Thoracic aorta (tissue), 2 donors: ENCODE results near the gene DLG5. TPM values are rescaled to one million over a fixed set of nuclear protein-coding genes. Genes with fewer than 3 reads are reported as not detected.

ENCODE experiments used
- ATAC-seq: fragments of 150-250 bp; one replicate; pipeline ENCODE4 v1.8.0; 2017; ENCODE audit warnings: low read depth; ENCODE audit not compliant: insufficient number of reproducible peaks, low FRiP score
- DNase-seq: peaks from one replicate; pipeline ENCODE4 v3.0.0-alpha.2; 2020; ENCODE audit warnings: low spot score
- H3K27ac ChIP-seq, 2 donors: fragments of 200-600 bp; sonication (generic); 1 replicate in 1 of 2; 2 replicates in 1 of 2; pipeline ENCODE4 v1.5.1; 2016; ENCODE audit warnings: mild to moderate bottlenecking in 2 of 2, moderate library complexity in 2 of 2
- H3K27me3 ChIP-seq: fragments of 200-600 bp; sonication (generic); replicated peaks from 2 replicates; pipeline ENCODE4 v1.6.0; 2016; ENCODE audit warnings: mild to moderate bottlenecking; ENCODE audit not compliant: insufficient read depth
- H3K36me3 ChIP-seq: fragments of 200-600 bp; sonication (generic); one replicate; pipeline ENCODE4 v1.5.1; 2016
- H3K4me1 ChIP-seq, 2 donors: fragments of 200-600 bp; sonication (generic); 1 replicate in 1 of 2; 2 replicates in 1 of 2; pipeline versions ENCODE4 v1.5.1 to v1.6.0; 2016; ENCODE audit warnings: low read depth in 2 of 2, mild to moderate bottlenecking in 1 of 2; ENCODE audit not compliant: control insufficient read depth in 1 of 2
- H3K4me3 ChIP-seq: fragments of 200-600 bp; sonication (generic); 2 replicates; pipeline ENCODE4 v1.5.1; 2016; ENCODE audit warnings: mild to moderate bottlenecking
- H3K9me3 ChIP-seq: fragments of 200-600 bp; sonication (generic); 2 replicates; pipeline ENCODE4 v1.5.1; 2016
- CTCF ChIP-seq: fragments of 200-600 bp; sonication (generic); IDR thresholded peaks from one replicate; pipeline ENCODE4 v1.5.1; 2019; ENCODE audit warnings: antibody characterized with exemption
- total RNA-seq, 2 donors: library from RNA; depleted of rRNA; stranded (reverse); fragments of >200 nt; gene quantifications; one replicate each; pipeline versions ENCODE4 v1.1.0 to v1.2.3, GENCODE V29; 2016

Gene DLG5
- total RNA-seq, 2 donors from 2014 or later = 36.4 to 79.6 TPM

DNA sequence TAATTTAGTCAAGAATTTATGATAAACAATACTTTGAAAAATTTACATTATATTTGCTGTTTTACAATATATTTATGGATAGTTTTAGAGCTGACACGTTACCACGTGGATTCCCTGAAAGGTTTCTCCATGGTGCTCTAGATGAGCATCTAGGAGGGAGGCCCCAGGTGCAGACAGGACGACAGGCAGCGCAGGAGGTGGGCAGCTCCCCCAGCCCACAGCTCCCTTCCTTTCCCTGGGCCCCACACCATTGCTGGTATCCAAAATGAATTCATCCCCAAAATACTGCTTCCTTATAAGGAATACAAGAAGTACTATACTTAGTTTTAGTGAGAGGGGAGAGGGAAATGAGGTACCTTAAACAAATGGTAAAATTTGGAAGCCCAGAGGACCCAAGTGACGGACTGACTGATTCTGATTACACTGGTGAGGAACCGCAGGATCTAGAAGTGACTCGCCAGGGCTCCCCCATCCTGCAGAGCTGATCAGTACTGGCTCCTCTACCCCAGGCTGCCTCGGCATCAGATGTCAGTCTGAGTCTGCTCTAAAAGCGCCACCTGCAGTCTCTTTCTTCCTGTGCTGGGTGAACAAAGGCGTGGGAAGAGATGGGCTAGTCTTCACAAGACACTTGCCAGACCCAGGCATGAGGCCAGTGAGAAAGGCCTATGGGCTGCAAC is 89.2 kb downstream of the DLG5 start:
- DNase-seq = no peak
- no peak for TF ChIP-seq CTCF
- no peak for ATAC-seq
- Histone ChIP-seq H3K4me1 (no peaks in the 10 kb centered on the region), H3K9me3 (no peaks in the 10 kb centered on the region), H3K27me3 (no peaks in the 10 kb centered on the region), H3K4me3 (no peak overlapping the region), H3K36me3 (peaks cover 59% of the 10 kb centered on the region), H3K27ac (no peak overlapping the region)

DNA sequence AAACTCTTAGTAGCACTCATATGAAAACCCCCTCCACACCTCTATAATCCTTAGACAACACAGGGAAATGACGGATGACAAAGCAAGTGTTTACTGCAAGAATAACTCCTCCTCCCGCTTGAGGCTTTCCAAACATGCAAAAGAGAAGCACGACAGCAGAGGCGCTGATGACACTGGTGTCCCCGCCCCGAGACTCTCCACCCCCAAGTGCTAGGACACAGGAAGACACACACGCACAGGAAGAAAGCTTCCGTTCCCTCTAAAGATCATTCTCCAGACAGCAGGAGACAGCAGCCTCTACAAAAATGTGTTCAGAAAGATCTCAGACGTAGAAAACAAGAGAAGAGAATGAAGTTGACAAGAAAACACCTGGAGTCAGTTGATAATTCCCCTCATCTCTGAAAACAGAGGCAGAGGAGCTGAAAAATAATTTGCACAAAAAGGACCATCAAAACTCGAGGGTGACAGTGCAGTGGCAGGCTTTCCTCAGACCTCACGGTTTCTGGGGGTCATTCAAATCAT is 90.2 kb downstream of the DLG5 start:
- ATAC-seq (no peak), DNase-seq (no peak)
- no peaks in the 10 kb centered on the region for H3K9me3 ChIP-seq
- no peaks in the 10 kb centered on the region for H3K4me1 ChIP-seq
- H3K27me3 ChIP-seq = no peaks in the 10 kb centered on the region
- no peak for TF ChIP-seq CTCF
- peaks cover 58% of the 10 kb centered on the region for H3K36me3 ChIP-seq
- no peak overlapping the region for H3K27ac ChIP-seq
- H3K4me3 ChIP-seq = no peak overlapping the region

DNA sequence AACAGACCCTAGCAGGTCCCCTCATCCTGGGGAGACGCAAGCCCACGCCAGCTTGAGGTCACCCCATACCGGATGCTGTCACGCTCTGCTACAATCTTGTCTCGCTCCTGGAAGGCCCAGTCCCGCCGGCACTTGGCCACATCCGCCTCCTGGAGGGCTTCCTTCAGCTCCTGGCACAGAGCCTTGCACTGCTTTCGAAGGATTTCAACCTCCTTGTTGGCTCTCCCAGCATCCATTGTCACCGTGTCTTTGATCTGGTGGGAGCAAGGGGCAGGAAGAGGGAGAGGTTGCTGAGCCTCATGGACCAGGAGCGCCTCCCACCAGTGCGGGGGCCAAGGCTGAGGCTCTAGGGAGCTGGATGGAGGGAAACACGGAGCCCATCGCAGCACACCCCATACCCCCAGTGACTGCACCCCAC is 90.9 kb downstream of the DLG5 start:
- Histone ChIP-seq H3K36me3 (peaks cover 52% of the 10 kb centered on the region), H3K27ac (no peak overlapping the region)

GRCh38 chr10:77834943-77835668 is 91.4 kb downstream of the DLG5 start:
- no peaks in the 10 kb centered on the region for H3K27me3 ChIP-seq
- no peak overlapping the region for H3K27ac ChIP-seq
- no peak for TF ChIP-seq CTCF
- H3K4me1 ChIP-seq = no peaks in the 10 kb centered on the region
- no peaks in the 10 kb centered on the region for H3K9me3 ChIP-seq
- DNase-seq (no peak), ATAC-seq (no peak)
- peaks cover 57% of the 10 kb centered on the region for H3K36me3 ChIP-seq
- no peak overlapping the region for H3K4me3 ChIP-seq

More for the DNA sequence above, 90.9 kb downstream of the DLG5 start:
- Histone ChIP-seq H3K4me1 (no peaks in the 10 kb centered on the region), H3K4me3 (no peak overlapping the region), H3K27me3 (no peaks in the 10 kb centered on the region), H3K9me3 (no peaks in the 10 kb centered on the region)
- no peak for TF ChIP-seq CTCF
- DNase-seq (no peak), ATAC-seq (no peak)

DNA sequence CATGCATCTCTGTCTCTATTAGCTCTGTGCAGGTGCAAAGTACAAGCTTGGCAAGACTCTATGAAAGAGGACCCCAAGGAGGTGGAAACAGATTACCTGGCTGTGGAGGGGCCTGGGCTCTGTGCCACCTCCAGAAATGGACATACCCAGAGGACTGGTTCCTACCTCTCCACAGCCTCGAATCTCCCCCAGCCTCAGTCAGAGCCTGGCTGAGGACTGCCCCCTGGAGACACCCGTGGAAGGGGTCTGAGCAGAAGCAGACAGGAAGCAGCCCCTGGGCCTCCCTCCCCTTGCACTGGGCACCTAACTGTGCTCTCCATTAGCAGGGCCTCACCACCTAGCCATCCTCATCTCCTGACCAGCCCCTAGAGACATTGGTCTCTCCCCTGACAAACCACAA is 92.0 kb downstream of the DLG5 start:
- Histone ChIP-seq H3K4me1 (no peaks in the 10 kb centered on the region), H3K27me3 (no peaks in the 10 kb centered on the region), H3K4me3 (no peak overlapping the region), H3K36me3 (peaks cover 63% of the 10 kb centered on the region), H3K27ac (no peak overlapping the region), H3K9me3 (no peaks in the 10 kb centered on the region)
- DNase-seq (no peak), ATAC-seq (no peak)
- TF ChIP-seq CTCF = no peak
